ENCODE measurements around the gene SLC66A3.
A peak's percentile ranks its signal among the peaks of the same experiment; 100 is the strongest.

Gene SLC66A3

DNA sequence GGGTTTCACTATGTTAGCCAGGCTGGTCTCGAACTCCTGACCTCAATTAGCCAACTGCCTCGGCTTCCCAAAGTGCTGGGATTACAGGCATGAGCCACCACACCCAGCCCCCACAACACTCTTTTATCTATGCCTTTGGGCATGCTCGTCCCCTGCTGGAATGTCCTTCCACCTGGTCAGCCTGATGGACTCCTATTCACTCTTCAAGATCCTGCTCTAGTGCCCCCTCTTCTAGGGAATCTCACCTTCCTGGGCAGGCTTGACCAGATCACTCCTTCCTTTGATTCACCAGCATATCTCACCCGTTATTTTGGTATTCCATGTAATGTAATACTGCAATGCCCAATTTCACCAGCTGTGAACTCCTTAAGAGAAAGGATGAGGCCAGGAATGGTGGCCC is 13.9 kb upstream of the SLC66A3 start:
- Histone ChIP-seq H3K27ac (ENCODE audit: low read depth, low read length, severe bottlenecking) (no peak overlapping the region), H3K4me3 (ENCODE audit: extremely low read depth, insufficient read depth, low read length, poor library complexity, severe bottlenecking) (no peak overlapping the region), H3K36me3 (ENCODE audit: control insufficient read depth, insufficient read depth, low read length) (no peaks in the 10 kb centered on the region), H3K4me1 (ENCODE audit: control insufficient read depth, insufficient read depth, low read length, poor library complexity, severe bottlenecking) (no peaks in the 10 kb centered on the region), H3K9me3 (ENCODE audit: control insufficient read depth, low read length) (no peaks in the 10 kb centered on the region)
- 76 to 89% methylated on average over 3 of the region's 4 CpGs for WGBS, 2 experiments (ENCODE audit: insufficient coverage in 2 of 2)

- 83 to 86% methylated on average over 2 of the region's 3 CpGs for WGBS, 2 experiments (ENCODE audit: insufficient coverage in 2 of 2)
- no peaks in the 10 kb centered on the region for H3K4me1 ChIP-seq (ENCODE audit: control insufficient read depth, insufficient read depth, low read length, poor library complexity, severe bottlenecking)
These were observed 12.9 kb upstream of the SLC66A3 start for GRCh38 chr2:11142330-11142729.

DNA sequence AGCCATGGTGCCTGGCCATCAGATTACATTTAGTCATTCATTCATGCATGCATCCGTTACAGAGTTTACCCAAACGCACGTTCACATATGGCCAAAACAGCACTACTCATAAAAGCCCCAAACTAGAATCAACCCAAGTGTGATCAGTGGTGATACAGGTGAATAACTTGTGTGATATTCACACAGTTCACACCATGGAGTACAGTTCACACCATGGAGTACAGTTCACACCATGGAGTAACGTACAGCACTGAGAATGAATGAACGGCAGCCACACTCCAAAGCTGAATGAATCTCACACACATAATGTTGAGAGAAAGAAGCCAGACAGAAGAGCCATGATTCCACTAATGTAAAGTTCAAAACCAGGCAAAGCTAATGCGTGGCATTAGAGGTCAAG is 12.3 kb upstream of the SLC66A3 start:
- Histone ChIP-seq H3K36me3 (ENCODE audit: control insufficient read depth, insufficient read depth, low read length) (no peaks in the 10 kb centered on the region), H3K4me1 (ENCODE audit: control insufficient read depth, insufficient read depth, low read length, poor library complexity, severe bottlenecking) (no peaks in the 10 kb centered on the region), H3K4me3 (ENCODE audit: extremely low read depth, insufficient read depth, low read length, poor library complexity, severe bottlenecking) (no peak overlapping the region), H3K27ac (ENCODE audit: low read depth, low read length, severe bottlenecking) (no peak overlapping the region), H3K9me3 (ENCODE audit: control insufficient read depth, low read length) (peaks cover 7% of the 10 kb centered on the region)
- 100% methylated on average over 1 to 2 of the region's 6 CpGs for WGBS, 2 experiments (ENCODE audit: insufficient coverage in 2 of 2)

More at GRCh38 chr2:11142330-11142729, 12.9 kb upstream of the SLC66A3 start:
- Histone ChIP-seq H3K4me3 (ENCODE audit: extremely low read depth, insufficient read depth, low read length, poor library complexity, severe bottlenecking) (no peak overlapping the region), H3K27ac (ENCODE audit: low read depth, low read length, severe bottlenecking) (no peak overlapping the region), H3K36me3 (ENCODE audit: control insufficient read depth, insufficient read depth, low read length) (no peaks in the 10 kb centered on the region), H3K9me3 (ENCODE audit: control insufficient read depth, low read length) (peaks cover 5% of the 10 kb centered on the region)

DNA sequence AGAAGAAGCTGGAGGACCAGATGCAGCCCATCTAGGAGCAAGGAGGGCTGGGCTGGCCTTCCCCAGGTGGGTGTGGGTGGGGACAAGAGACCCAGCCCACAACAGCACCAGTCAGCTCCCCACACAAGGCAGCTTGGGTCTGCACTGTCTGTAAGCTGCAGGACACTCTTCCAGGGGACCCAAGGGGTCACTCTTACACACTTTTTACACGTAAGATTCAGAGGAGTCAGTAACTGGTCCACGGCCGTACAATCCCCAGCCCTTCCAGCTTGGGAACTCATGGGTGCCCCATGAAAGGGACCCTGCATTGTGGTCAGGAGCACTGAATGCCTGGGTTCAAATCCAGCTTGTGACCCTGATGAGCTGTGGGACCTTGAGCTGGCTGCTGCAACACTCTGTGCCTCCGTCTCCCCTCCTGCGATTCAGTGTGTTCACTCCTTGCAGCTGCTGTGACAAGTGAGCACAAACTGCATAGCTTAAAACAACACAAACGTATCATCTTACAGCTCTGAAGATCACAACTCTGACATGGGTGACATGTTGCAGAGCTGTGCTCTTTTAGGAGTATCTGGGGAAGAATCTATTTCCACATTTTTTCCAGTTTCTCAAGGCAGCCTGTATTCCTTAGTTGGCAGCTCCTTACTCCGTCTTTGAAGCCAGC is 11.1 kb upstream of the SLC66A3 start:
- Histone ChIP-seq H3K4me1 (ENCODE audit: control insufficient read depth, insufficient read depth, low read length, poor library complexity, severe bottlenecking) (no peaks in the 10 kb centered on the region), H3K27ac (ENCODE audit: low read depth, low read length, severe bottlenecking) (no peak overlapping the region), H3K4me3 (ENCODE audit: extremely low read depth, insufficient read depth, low read length, poor library complexity, severe bottlenecking) (no peak overlapping the region), H3K36me3 (ENCODE audit: control insufficient read depth, insufficient read depth, low read length) (no peaks in the 10 kb centered on the region), H3K9me3 (ENCODE audit: control insufficient read depth, low read length) (peaks cover 7% of the 10 kb centered on the region)
- 82 to 94% methylated on average over 4 to 7 of the region's 7 CpGs for WGBS, 2 experiments (ENCODE audit: insufficient coverage in 2 of 2)

DNA sequence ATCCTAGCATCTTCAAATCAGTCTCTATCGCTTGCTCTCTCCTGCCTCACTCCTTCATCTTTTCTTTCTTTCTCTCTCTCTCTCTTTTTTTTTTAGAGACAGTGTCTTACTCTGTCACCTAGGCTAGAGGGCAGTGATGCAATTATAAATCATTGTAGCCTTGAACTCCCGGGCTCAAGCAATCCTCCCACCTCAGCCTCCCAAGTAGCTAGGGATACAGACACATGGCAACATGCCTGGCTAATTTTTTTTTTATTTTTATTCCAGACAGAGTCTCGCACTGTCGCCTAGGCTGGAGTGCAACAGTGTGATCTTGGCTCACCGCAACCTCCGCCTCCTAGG is 10.6 kb upstream of the SLC66A3 start:
- peaks cover 7% of the 10 kb centered on the region for H3K9me3 ChIP-seq (ENCODE audit: control insufficient read depth, low read length)
- WGBS, 2 experiments (ENCODE audit: insufficient coverage in 2 of 2), result 73 to 98% methylated on average over 5 to 6 of the region's 6 CpGs
- H3K27ac ChIP-seq (ENCODE audit: low read depth, low read length, severe bottlenecking), result no peak overlapping the region
- H3K4me1 ChIP-seq (ENCODE audit: control insufficient read depth, insufficient read depth, low read length, poor library complexity, severe bottlenecking), result no peaks in the 10 kb centered on the region
- H3K4me3 ChIP-seq (ENCODE audit: extremely low read depth, insufficient read depth, low read length, poor library complexity, severe bottlenecking), result no peak overlapping the region
- H3K36me3 ChIP-seq (ENCODE audit: control insufficient read depth, insufficient read depth, low read length), result no peaks in the 10 kb centered on the region

- no peaks in the 10 kb centered on the region for H3K4me1 ChIP-seq (ENCODE audit: control insufficient read depth, insufficient read depth, low read length, poor library complexity, severe bottlenecking)
- no CpG with 5 or more reads among the region's 1 CpG for WGBS, 2 experiments (ENCODE audit: insufficient coverage in 2 of 2)
- H3K36me3 ChIP-seq (ENCODE audit: control insufficient read depth, insufficient read depth, low read length), result no peaks in the 10 kb centered on the region
These were observed 9.9 kb upstream of the SLC66A3 start for GRCh38 chr2:11145350-11145749.

DNA sequence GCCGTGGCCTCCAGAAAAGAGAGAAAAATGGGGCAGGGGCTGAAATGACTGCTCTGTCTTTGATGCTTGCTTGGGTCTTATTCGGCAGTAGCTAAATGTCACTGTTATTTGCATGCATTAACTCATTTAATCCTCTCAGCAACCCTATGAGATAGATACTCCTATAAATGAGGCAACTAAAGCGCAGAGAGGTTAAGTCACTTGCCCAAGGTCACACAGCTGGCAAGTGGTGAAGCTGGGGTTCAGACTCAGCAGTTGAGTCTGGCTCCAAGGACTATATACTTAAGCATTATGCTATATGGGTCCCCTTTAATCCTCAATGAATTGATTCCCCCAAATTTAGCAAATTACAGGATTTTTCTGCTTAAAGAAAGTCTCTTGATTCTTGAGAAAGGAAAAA is 9.2 kb upstream of the SLC66A3 start:
- no peaks in the 10 kb centered on the region for H3K4me1 ChIP-seq (ENCODE audit: control insufficient read depth, insufficient read depth, low read length, poor library complexity, severe bottlenecking)
- H3K36me3 ChIP-seq (ENCODE audit: control insufficient read depth, insufficient read depth, low read length), result no peaks in the 10 kb centered on the region
- peaks cover 7% of the 10 kb centered on the region for H3K9me3 ChIP-seq (ENCODE audit: control insufficient read depth, low read length)
- no peak overlapping the region for H3K4me3 ChIP-seq (ENCODE audit: extremely low read depth, insufficient read depth, low read length, poor library complexity, severe bottlenecking)
- no peak overlapping the region for H3K27ac ChIP-seq (ENCODE audit: low read depth, low read length, severe bottlenecking)
- WGBS, 2 experiments (ENCODE audit: insufficient coverage in 2 of 2), result 86 to 93% methylated on average over 2 of the region's 3 CpGs

More at GRCh38 chr2:11145350-11145749, 9.9 kb upstream of the SLC66A3 start:
- Histone ChIP-seq H3K27ac (ENCODE audit: low read depth, low read length, severe bottlenecking) (no peak overlapping the region), H3K9me3 (ENCODE audit: control insufficient read depth, low read length) (peaks cover 7% of the 10 kb centered on the region), H3K4me3 (ENCODE audit: extremely low read depth, insufficient read depth, low read length, poor library complexity, severe bottlenecking) (no peak overlapping the region)

- Histone ChIP-seq H3K4me3 (ENCODE audit: extremely low read depth, insufficient read depth, low read length, poor library complexity, severe bottlenecking) (no peak overlapping the region), H3K27ac (ENCODE audit: low read depth, low read length, severe bottlenecking) (no peak overlapping the region), H3K36me3 (ENCODE audit: control insufficient read depth, insufficient read depth, low read length) (no peaks in the 10 kb centered on the region), H3K9me3 (ENCODE audit: control insufficient read depth, low read length) (peaks cover 7% of the 10 kb centered on the region), H3K4me1 (ENCODE audit: control insufficient read depth, insufficient read depth, low read length, poor library complexity, severe bottlenecking) (no peaks in the 10 kb centered on the region)
- 90 to 100% methylated on average over 2 of the region's 3 CpGs for WGBS, 2 experiments (ENCODE audit: insufficient coverage in 2 of 2)
These were observed 8.0 kb upstream of the SLC66A3 start for GRCh38 chr2:11147263-11147662.

DNA sequence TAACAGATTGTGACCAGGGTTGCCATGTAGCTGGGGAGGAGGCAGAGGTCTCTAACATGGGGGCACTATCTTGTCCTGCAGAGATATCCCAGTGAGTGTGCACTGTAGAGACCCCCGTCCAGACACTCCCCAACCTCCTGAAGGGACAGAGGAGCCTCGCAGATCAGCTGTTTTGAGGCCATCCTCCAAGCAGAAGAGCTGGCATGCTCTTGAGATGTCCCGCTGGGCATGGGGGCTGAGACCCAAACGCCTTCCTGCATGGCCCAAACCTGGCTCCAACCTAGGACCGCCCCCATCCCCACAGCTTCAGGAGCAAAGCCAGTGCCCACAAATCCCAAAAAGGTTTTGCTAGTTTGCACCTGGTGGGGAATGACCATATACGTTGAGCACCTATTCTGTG is 2.7 kb upstream of the SLC66A3 start:
- no peaks in the 10 kb centered on the region for H3K9me3 ChIP-seq (ENCODE audit: control insufficient read depth, low read length)
- no peaks in the 10 kb centered on the region for H3K4me1 ChIP-seq (ENCODE audit: control insufficient read depth, insufficient read depth, low read length, poor library complexity, severe bottlenecking)
- H3K4me3 ChIP-seq (ENCODE audit: extremely low read depth, insufficient read depth, low read length, poor library complexity, severe bottlenecking), result no peak overlapping the region
- 91 to 93% methylated on average over 4 to 6 of the region's 6 CpGs for WGBS, 2 experiments (ENCODE audit: insufficient coverage in 2 of 2)
- no peak overlapping the region for H3K27ac ChIP-seq (ENCODE audit: low read depth, low read length, severe bottlenecking)
- H3K36me3 ChIP-seq (ENCODE audit: control insufficient read depth, insufficient read depth, low read length), result no peaks in the 10 kb centered on the region

GRCh38 chr2:11154016-11154922 is 998 bp upstream of the SLC66A3 start:
- Histone ChIP-seq H3K4me1 (ENCODE audit: control insufficient read depth, insufficient read depth, low read length, poor library complexity, severe bottlenecking) (no peaks in the 10 kb centered on the region), H3K36me3 (ENCODE audit: control insufficient read depth, insufficient read depth, low read length) (no peaks in the 10 kb centered on the region), H3K9me3 (ENCODE audit: control insufficient read depth, low read length) (no peaks in the 10 kb centered on the region), H3K4me3 (ENCODE audit: extremely low read depth, insufficient read depth, low read length, poor library complexity, severe bottlenecking) (peak overlapping the region; percentile 31), H3K27ac (ENCODE audit: low read depth, low read length, severe bottlenecking) (peak overlapping the region; percentile 71)
- 66% methylated on average over 26 to 27 of the region's 35 CpGs for WGBS, 2 experiments (ENCODE audit: insufficient coverage in 2 of 2)

GRCh38 chr2:11154923-11155380 is 315 bp upstream of the SLC66A3 start:
- peak overlapping the region; percentile 71 for H3K27ac ChIP-seq (ENCODE audit: low read depth, low read length, severe bottlenecking)
- no peaks in the 10 kb centered on the region for H3K36me3 ChIP-seq (ENCODE audit: control insufficient read depth, insufficient read depth, low read length)
- H3K4me3 ChIP-seq (ENCODE audit: extremely low read depth, insufficient read depth, low read length, poor library complexity, severe bottlenecking), result peak overlapping the region; percentile 57
- no peaks in the 10 kb centered on the region for H3K9me3 ChIP-seq (ENCODE audit: control insufficient read depth, low read length)
- no peaks in the 10 kb centered on the region for H3K4me1 ChIP-seq (ENCODE audit: control insufficient read depth, insufficient read depth, low read length, poor library complexity, severe bottlenecking)
- WGBS, 2 experiments (ENCODE audit: insufficient coverage in 2 of 2), result 0 to 5% methylated on average over 4 to 10 of the region's 49 CpGs

Measured in mesodermal cell (in vitro differentiated cells).